HG03025 (cell line): Measurements from ENCODE around the gene SENP1.
"Not testable (repeated sequence)": the region's sequence is repeated elsewhere in the genome, so short reads cannot be mapped to it uniquely, and the experiment has no call there.

Experiments
- ATAC-seq: cut with Tn5 transposase; IDR thresholded peaks from one replicate; pipeline ENCODE4 v1.9.1; 2021; ENCODE audit warnings: mild to moderate bottlenecking, moderate library complexity; ENCODE audit not compliant: unreplicated experiment, low FRiP score

The SENP1 gene

DNA sequence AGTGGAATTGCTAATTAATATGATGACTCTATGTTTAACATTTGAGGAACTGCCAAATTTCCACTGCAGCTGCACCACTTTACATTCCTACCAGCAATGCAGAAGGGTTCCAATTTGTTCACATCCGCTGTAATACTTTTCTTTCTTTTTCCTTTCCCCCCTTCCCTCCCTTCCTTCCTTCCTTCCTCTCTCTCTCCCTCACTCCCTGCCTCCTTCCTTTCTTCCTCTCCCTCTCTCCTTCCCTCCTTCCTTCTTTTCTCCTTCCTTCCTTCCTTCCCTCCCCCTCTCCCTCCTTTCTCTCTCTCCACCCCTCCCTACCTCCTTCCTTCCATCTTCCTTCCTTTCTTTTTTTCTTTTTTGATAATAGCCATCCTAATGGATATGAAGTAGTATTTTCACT, 10.1 kb upstream of the SENP1 start:
- no peak for ATAC-seq

DNA sequence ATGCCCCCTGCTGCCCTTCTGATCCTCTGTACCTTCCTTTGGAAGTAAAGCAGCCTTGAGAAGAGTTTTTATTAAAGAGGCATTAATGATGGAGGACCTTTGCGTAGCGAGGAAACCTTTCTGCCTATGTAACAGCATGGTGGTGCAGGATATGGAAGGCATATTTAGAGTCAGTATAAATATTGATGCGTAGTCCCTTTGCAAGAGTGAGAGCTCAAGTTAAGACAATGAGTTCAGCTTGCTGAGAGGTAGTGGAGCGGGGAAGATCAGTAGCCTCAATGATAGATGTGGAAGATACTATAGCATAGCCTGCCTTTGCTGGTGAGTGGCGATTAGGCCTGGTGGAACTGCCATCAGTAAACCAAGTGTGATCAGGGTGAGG, 5.4 kb upstream of the SENP1 start:
- not testable (repeated sequence) for ATAC-seq

DNA sequence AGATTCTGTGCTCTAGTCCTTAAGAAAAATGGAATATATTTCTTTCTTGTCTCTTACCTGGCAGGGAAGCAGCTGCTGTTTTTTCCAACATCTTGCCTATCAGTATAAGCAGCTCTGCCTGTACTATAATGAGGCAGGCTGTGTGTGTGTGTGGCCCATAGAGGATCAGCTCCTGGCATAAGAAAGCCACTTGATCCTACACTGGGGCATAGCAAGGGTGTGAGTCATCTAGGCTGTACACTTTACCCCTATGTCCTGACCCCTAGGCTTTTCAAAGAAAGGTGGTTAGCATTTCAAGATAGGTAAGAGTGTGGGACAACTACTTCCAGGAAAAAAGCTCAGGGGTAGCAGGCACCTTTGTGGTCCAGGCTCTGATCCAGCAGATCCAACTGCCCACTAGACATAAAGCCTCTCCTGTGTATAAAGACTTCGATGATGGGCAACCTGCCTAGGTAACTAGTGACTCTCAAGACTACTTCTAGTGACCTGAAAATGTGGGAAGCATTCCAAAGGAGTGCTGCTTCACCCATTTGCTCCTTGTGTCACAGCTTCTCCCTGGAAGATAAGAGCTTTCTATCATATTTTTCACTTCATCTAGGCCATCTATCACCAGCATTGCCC, 4.9 kb upstream of the SENP1 start:
- ATAC-seq: no peak

DNA sequence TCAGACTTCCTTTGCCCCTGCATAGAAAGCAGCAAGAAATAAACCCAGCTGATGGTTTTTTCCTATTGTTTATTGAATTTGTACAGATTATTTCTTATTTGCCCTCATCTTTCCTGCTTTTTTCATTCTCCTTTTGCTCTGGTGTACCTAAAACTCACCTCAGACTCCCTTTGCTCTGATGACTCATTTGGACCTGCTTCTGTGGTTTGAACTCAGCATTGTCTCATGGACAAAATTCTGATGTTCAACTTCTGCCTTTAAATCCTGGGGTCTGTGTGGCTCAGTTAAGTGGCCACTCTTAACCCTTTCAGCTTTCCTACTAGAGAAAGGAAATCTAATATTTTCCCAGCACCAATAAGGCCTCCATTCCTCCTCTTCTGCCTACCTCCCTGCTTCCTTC, 3.5 kb upstream of the SENP1 start:
- no peak for ATAC-seq

DNA sequence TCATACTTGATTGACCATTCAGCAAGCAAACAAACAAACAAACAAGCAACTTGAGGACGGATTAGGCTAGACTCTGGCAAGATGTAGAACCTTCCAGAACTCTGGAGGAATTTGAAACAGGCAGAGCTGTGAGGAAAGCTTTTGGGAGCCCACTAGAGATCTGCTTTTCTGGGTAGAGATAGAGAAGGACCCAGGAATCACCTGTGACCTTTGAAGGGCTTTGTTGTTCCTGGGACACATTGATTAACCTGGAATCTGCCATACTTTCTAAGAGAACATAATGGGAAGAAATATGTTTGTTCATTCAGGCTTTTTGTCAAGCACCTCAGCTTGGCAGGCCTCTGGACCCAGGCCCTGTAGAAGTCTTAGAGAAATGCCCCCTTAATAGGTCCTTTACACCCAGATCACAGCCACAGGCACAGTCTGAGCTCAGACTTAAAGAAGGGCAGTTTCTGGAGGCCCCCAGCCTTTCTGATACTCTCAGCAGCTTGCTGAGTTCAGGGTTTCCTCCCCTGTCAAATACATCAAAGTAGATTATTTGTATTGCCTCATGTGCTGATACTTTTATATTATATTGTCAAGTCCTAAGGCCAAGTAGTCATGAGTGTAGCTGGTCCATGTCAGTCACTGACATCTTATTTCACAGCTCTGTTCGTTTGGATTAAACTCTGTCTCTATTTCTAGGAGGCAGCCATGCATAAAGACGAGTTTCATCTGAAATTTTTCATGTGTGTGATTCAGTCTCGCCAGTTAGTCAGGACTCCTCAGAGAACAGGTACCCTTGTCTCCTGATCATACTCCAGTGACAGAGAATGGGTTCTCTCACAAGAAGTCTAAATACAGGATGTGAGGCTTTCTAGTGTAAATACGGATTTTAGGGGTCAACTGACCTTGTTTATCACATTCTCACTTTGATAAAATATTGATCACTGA, 1.1 kb upstream of the SENP1 start:
- ATAC-seq: no peak

DNA sequence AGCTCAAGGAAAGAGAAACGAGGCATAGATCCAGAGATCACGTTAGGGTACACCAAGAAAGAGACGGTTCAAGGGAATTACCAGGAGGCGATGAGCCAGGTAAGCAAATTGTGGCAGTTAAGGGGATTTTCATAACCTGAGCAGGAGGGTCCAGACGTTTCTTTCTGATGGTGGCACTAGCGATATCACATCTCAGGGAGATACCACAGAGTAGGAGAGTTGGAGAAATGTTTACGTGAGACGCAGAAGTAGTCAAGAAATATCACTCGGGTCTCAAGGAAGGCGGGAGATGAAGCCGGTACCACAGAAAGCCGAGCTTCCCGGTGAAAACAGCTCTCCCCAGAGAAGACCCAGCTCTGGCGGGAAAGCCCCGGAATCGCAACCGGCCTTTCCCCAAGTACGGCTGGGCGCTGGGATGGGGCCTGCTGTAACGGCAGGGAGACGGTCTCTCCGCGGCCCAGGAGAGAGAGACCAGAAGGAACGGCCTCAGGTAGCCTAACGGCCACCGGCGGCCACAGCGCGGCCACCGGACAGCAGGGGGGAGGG, 485 bp downstream of the SENP1 start:
- peak; percentile 35 for ATAC-seq

DNA sequence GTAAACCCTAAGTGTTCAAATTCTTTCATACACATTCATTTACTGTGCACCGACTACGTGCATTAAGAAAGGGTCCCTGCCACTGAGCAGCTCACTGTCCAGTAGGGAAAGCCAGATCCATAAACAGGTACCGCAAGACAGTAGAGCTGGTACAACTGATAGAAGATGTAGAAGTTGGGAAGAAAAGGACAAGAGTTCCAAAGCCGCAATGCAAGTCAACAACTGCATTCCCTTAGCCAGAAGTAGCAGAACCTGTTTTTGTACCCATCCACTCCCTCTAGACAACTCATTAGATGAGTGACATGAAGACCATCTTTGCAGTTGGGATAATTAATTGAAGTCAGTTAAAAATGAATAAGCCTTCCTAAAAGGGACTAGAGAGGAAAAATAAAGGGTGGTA, 1.3 kb downstream of the SENP1 start:
- no peak for ATAC-seq

DNA sequence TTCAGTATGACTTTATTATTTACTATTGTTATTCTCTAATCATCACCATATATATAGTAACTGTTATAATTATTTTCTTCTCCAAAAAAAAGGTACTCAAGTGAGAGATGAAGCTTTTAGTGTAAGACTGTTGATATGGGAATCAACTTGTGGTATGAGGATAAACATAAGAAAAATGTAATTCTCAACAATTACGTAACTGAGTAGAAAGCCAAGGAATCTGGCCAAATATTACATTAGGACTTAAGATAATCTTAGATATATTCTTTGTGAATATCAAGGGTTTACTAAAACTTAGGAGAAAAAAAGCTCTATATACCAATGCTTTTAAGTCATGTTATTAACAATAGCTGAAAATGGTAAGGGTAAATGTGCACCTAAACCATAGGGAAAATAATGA, 13.3 kb downstream of the SENP1 start:
- no peak for ATAC-seq

DNA sequence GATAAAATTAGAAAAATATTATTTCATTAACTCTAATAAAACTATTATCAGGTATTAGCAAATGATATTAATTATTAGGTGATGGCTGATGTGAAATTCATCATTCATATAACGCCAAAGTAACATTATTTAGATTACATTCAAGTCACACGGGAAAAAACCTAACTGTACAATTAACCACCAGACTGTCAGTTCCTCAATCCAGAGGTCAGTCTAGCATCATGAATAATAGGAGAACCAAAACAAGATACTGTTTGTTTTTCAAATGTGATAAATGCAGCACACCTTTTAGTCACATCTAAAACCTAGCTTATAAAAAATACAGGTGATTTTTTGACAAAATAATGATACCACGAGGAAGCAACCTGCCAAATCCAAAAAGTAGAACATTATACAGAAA, 19.6 kb downstream of the SENP1 start:
- no peak for ATAC-seq

DNA sequence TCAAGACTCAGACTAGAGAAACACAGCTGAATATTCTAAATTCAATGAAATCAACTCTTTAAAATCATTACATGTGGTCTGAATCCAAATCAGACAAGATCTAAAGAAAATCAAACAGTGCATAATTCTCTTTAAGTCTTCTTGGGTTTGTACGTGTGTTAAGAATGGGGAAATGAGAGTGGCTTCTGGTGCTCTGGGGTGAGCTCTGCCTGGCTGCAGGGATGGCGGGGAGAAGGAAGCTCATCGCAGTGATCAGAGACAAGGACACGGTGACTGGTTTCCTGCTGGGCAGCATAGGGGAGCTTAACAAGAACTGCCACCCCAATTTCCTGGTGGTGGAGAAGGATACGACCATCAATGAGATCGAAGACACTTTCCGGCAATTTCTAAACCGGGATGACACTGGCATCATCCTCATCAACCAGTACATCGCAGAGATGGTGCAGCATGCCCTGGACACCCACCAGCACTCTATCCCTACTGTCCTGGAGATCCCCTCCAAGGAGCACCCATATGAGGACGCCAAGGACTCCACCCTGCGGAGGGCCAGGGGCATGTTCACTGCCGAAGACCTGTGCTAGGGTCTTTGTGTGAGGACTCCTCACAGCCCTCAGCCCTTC, 20.9 kb downstream of the SENP1 start:
- no peak for ATAC-seq

DNA sequence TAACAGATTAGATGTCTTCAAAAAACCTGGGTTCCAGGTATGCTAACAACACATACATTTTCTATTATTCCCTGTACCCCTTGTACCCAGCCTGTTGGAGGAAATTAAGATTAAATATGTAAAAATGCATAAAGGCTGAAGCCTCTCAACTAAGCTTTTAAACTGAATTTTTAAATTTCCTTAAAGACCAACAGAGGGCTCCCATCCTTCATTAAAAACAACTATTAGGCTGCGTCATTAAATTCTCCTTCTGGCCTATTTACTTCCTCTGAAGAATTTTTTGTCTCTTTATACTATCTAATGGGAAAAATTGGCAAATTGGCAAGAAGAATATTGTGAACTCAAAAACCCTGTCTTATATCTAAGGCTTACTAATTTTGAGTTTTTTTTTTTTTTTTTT, 21.8 kb downstream of the SENP1 start:
- no peak for ATAC-seq

DNA sequence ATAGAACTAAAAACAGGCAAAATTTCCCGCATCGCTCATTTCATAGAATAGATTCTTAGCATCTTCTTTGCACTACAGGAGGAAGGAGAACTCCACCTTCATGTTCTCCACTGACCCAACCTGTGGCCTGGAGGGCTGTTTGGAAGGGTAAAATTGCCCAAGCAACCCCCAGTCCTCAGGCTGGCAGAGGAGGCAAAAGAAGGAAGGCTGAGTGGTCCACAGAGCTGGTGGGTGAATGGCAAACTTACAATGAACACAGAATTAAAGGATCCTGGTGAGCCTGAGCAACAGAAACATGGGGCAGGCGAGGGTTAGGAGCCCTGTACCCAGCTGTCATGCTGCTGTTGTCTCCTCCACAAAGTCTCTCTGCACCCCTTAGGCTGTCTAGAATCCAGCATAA, 25.1 kb downstream of the SENP1 start:
- no peak for ATAC-seq

DNA sequence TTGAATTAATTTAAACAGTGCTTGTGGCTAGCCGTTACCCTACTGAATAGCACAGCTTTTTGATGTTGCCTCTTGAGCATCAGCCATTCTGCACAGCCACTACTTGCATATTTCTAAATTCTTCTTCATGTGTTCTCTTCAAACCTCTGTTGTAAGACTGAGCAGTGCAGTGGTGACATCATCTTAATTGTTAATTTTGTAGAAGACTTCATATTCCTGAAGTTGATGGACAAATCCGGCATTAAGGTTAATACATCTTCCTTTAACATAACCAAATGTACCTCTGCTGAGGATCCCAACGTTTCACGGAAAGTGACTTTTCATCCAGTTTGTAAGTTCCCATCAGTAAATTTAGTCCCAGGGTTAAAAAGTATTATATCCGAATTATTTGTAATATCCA, 25.6 kb downstream of the SENP1 start:
- ATAC-seq: no peak

DNA sequence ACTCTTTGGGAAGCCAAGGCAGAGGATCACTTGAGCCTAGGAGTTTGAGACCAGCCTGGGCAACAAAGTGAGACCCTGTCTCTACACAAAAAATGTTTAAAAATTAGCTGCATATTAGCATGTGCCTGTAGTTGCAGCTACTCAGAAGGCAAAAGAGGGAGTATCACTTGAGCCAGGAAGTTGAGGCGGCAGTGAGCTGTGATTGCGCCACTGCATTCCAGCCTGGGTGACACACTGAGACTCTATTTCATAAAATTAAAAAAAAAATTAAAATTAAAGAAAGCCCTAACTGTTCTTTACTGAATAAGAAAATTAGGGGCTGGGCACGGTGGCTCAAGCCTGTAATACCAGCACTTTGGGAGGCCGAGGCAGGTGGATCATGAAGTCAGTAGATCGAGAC, 27.0 kb downstream of the SENP1 start:
- ATAC-seq: no peak

DNA sequence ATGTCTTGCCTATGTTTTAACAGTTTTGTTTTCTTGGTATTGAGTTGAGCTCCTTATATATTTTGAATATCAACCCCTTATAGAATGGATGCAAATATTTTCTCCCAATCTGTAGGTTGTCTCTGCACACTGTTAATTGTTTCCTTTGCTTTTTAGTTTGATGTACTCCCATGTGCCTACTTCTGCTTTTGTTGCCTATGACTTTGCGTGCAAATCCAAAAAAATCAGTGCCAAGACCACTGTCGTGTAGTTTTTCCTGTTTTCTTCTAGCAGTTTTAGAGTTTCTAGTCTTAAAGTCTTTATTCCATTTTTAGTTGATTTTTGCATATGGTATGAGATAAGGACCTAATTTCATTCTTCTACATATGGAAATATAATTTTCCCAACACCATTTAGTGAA, 28.8 kb downstream of the SENP1 start:
- ATAC-seq: no peak

DNA sequence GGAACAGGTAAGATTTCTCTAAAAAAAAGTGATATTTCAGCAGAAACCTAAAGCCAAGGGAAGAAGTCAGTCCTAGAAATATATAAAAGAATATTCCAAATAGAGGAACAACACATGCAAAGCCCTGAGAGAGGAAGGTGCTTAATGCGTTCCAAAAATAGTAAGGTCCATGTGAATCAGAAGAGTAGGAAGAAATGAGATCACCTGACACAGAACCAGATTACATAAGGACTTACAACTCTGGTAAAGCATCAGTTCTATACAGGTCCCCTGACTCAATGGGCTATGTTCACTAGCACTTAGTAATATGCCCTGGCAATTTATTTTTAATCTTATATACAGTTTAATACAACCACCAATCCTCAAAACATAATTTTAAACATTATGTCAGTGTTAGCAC, 30.0 kb downstream of the SENP1 start:
- ATAC-seq: no peak

DNA sequence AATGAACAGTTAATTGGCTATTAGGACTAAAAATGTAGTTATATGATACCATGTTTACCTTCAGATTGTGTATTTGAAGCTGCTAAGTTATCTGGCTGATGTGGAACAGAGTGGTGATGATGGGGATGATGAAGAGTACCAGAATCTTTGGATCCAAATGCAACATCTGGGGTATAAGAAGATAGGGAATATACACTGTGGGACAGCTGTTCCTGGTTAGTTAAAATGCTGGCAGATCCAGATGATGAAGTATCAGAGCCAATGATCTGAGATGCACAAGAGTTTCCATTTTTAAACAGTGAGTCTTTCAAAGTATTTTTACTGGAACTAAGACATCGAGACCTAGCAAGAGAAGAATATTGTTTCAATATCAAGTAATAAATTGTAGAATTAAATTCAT, 31.6 kb downstream of the SENP1 start:
- ATAC-seq: no peak

DNA sequence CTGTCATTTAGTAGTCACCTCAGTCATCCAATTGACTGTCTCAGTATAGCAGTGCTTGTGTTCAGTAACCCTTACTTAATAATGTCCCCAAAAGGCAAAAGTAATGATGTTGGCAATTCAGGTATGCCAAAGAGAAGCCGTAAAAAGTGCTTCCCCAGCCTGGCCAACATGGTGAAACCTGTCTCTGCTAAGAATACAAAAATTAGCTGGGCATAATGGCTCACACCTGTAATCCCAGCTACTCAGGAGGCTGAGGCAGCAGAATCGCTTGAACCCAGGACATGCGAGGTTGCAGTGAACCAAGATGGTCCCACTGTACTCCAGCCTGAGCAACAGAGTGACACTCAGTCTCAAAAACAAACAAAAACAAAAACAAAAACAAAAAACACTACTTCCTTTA, 33.6 kb downstream of the SENP1 start:
- ATAC-seq: no peak

DNA sequence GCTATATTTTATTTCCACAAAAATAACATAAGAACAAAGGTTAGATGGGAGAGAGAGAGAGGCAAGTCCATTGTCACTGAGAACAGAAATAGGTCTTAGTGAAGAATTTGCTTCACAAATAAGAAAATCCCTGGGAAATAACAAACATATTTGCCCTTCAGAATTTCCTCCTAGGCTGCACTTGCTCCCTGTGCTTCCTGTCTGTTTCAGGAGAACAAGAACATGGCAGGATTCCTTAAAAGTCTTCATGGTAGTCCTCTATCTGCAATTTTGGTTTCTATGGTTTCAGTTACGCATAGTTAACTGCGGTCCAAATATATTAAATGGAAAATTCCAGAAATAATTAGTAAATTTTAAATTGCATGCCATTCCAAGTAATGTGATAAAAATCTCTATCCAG, 34.1 kb downstream of the SENP1 start:
- no peak for ATAC-seq

DNA sequence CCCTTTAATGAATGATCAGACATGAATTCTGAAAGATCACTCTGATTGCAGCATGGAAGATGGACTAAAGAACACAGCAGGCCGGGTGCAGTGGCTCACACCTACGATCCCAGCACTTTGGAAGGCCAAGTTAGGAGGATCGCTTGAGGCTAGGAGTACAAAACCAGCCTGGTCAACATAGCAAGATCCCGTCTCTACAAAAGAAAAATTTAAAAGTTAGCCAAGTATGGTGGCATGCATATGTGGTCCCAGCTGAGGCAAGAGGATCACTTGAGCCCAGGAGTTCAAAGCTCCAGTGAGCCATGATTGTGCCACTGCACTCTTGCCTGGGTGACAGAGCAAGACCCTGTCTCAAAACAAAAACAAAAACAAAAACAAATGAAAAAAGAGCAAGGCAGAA, 35.1 kb downstream of the SENP1 start:
- ATAC-seq: no peak

DNA sequence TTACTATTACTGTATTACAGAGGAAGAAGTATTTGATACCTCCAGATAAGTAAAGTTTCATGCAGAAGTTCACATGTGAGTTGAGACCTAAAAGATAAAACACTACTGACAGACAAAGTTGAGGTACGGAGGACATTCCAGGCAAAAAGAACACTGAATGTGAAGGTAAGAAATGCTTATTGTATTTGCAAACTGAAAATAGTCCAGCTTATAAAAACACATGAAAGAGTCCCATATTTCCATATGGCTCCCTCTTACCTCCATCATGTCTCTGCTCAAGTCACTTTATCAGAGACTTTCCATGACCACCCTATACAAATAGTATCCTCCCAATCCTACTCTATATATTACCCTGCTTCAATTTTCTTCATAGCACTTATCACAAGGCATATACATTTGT, 35.8 kb downstream of the SENP1 start:
- ATAC-seq: no peak

DNA sequence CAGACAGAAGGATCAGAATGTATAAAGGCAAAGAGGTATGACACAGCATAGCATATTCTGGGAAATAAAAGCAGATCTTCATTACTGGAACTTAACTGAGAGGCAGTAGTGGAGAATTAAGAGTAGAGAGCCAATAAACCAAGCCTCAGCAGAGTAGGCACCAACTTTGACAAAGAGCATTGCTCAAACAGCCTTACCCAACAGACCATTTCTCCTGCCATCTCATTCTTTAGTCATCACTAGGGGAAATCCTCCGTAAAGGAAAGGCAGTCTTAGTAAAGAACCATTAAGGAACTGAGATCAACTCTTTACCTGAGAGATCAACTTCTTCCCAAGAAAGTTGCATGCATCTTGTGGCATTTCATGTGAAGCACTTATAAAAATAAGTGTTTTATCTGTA, 36.6 kb downstream of the SENP1 start:
- ATAC-seq: no peak
